HG03159 (cell line): ENCODE results near the gene SAP30.
A peak's percentile ranks its signal among the peaks of the same experiment; 100 is the strongest.

ENCODE experiments used
- ATAC-seq: cut with Tn5 transposase; IDR thresholded peaks from one replicate; pipeline ENCODE4 v1.9.1; 2021; ENCODE audit warnings: mild to moderate bottlenecking, moderate library complexity; ENCODE audit not compliant: unreplicated experiment

Gene SAP30

GRCh38 chr4:173414456-173414855 is 43.7 kb downstream of the SAP30 start:
- ATAC-seq = no peak

GRCh38 chr4:173415092-173415491 is 44.3 kb downstream of the SAP30 start:
- no peak for ATAC-seq

DNA sequence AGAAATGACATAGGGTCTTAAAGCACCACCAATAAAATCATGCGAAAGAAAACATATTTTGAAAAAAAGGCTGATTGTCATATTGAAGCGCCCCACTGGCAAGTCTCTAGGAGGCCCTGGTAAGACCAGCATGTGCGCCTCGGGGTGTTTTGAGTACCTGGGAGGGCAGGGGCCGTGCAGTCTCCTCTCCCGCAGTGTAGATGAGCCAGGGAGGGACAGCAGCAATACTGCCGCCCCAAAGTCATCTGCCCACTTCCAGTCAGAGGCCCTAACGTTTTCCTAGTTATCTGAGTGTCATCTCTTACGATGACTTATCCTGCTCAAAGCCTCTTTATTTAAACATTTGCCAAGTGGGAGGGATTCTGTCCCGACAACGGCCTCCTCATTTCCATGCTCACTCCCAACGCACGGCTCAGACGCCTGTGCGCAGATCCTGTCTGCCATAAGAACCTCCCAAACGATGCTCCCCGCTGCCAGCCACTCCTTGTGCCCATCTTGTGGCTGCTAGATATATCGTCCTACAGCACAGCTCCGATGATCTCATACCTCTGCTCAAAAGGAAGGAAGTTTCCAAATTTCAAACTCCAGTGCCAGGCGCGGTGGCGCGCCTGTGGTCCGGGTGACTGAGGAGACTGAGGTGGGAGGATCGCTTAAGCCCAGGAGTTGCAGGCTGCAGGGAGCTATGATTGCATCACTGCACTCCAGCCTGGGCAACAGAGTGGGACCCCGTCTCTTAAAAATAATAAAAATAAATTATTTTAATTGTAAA is 45.3 kb downstream of the SAP30 start:
- ATAC-seq = no peak

- ATAC-seq = no peak
These were observed 47.1 kb downstream of the SAP30 start for GRCh38 chr4:173417833-173418232.

GRCh38 chr4:173418639-173419038 is 47.9 kb downstream of the SAP30 start:
- ATAC-seq = no peak

DNA sequence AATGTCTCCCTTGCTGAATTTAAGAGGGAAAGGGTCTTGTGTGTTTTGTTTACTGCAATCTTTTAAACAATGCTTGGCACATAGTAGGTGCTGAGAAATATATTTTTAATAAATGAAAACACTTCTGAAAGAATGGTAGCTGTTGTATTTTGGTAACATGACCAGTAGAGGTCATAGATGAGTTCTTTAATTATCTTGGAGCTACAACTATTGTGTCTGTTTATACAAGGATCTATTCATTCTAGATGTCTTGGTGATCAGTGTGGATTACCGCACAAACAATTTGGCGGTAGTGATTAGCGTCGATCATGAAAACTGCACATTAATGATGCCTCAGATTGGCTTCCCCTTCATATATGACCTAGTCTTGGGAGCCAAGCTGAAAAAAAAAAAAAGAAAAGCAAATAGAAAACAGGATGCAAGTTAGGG is 49.6 kb downstream of the SAP30 start:
- peak; percentile 53 for ATAC-seq

GRCh38 chr4:173420801-173421200 is 50.0 kb downstream of the SAP30 start:
- ATAC-seq = no peak

DNA sequence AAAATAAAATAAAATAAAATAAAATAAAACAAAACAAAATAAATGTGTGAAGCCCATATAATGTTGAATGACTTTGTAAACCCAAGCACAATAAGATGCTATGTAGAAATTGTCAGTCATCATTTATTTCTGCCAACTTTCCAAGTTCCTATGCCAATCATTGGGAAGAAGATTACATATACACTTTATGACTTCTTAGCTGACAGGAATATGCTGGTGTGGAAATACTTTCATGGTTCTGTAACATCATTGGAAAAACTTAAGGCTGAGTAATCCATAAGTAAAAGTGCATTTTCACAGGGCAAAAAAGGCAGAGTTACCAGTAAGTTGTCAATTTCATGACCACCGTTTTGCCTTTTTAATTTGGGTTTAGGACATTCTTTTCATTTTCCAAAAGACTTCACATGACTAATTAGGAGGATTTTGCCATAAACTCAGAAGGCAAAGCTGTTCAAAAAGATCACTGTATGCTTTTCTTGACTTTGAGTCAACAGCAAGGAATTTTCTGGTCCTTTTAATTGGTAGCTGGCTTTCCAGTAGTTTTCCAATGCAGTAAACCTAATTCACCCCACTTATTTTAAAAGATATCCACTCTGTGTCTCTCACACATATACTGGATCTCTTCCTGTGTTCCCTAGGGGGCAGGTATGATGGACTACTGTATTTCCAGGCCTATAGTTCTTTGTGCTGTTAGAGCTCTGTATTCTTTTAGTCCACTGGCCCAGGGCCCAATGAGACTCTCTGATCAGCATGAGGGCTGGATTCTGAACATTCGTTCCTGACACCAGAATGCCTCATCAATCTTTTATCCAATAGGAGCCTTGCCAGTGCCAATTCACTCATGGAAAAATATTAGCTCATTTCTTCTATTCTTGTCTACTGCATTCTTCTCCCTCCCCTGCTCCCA is 54.4 kb downstream of the SAP30 start:
- ATAC-seq = no peak

GRCh38 chr4:173426064-173426463 is 55.3 kb downstream of the SAP30 start:
- ATAC-seq = no peak
